Ecto neural progenitor cell (in vitro differentiated cells): ENCODE data around the gene LYPD3.

Experiments used
- DNase-seq: peaks from one replicate; pipeline ENCODE4 v3.0.0-alpha.2; 2018; ENCODE audit warnings: low spot score

Gene LYPD3

GRCh38 chr19:43430976-43431375, 34.4 kb downstream of the LYPD3 start:
- no peak for DNase-seq

- DNase-seq = no peak
Measured at GRCh38 chr19:43430142-43430710, 35.2 kb downstream of the LYPD3 start.

GRCh38 chr19:43429395-43429794, 36.0 kb downstream of the LYPD3 start:
- no peak for DNase-seq

- no peak for DNase-seq
Measured at GRCh38 chr19:43425567-43426392, 39.6 kb downstream of the LYPD3 start.

GRCh38 chr19:43423779-43424178, 41.6 kb downstream of the LYPD3 start:
- DNase-seq = no peak

- DNase-seq = no peak
Measured at GRCh38 chr19:43422689-43423066, 42.7 kb downstream of the LYPD3 start.

GRCh38 chr19:43422000-43422688, 43.3 kb downstream of the LYPD3 start:
- DNase-seq = no peak

- no peak for DNase-seq
Measured at GRCh38 chr19:43420954-43421353, 44.5 kb downstream of the LYPD3 start.

- DNase-seq = no peak
Measured at GRCh38 chr19:43416951-43417623, 48.3 kb downstream of the LYPD3 start.

GRCh38 chr19:43414554-43414953, 50.9 kb downstream of the LYPD3 start, which contains the start of gene TEX101:
TEX101 (plus strand) TSS chr19:43414890; CDS start chr19:43415920, 1,030 bp downstream.
- DNase-seq = no peak

GRCh38 chr19:43412441-43412840, 53.0 kb downstream of the LYPD3 start:
- DNase-seq = no peak
